NCI-H2081 treated with DMSO at 0.1 percent for 48 hours (cell line): ENCODE data around the gene RNF175.
A peak's percentile ranks its signal among the peaks of the same experiment; 100 is the strongest.

Experiments
- DNase-seq: peaks from one replicate; lab custom pipeline; 2025; lab: John Stamatoyannopoulos, UW

RNF175 gene

DNA sequence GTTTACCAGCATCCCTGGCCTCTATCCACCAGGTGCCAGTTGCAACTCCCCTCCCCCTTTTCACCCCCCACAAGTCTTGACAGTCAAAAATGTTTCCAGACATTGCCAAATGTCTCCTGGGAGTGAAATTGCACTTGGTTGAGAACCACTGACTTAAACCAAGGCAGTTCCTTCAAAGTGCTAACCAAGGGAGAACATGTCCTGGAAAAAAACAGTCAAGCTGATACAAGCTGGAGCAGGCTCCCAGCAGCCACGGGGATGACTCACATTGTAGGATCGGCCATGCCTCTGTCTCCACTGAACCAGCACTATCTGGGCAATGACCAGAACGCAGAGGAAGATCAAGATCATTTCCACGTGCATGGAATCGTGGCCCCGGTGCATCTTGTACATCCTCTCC, 11.4 kb downstream of the RNF175 start:
- DNase-seq: no peak

DNA sequence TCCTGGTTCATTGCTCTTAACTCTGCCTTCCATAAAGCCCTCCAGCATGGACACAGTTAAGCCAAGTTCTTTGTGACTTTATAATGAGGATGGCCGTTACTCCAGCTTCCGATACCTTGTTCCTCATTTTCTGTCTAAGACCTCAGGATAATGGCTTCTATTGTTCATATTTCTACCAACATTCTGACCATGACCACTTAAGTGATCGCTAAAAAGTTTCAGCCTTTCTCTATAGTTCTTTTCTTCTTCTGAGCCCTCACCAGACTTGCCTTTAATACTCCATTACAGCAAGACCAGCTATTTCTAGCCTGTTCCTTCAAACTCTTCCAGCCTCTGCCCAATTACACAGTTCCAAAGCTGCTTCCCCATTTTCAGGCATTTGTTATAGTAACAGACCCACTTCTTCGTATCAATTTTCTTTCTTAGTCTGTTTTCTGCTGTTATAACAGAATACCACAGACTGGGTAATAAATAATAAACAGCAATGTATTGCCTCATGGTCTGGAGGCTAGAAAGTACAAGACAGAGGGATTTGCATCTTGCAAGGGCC, 12.3 kb downstream of the RNF175 start:
- DNase-seq: no peak

DNA sequence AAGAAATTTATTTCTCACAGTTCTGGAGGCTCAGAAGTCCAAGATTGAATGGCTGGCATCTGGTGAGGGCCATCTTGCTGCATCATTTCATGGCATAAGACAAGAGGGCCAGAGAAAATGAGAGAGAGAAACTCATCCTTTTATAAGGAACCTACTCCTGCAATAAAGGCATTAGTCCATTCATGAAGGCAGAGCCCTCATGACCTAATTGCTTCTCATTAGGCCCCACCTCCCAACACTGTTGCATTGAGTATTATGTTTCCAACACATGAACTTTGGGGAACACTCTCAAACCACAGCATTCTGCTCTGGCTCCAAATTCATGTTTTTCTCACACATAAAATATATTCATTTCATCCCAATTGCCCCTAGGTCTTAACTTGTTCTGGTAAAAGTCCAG, 14.2 kb downstream of the RNF175 start:
- no peak for DNase-seq

DNA sequence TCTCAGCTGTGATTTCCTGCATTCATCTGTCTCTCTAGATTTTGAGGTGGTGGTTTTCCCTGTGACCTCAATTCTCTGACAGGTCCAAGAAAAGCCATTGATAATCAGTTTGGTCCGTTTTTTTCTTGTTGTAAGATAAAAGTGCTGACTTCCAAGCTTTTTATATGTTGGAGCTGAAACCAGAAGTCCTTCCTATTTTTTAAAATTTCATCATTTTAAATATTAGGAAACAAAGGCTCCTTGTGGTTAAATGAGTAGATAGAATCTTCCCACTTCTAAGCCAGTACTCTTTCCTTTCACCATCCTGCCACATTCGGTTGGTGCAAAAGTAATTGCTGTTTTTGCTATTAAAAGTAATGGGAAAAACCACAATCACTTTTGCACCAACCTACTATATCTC, 18.3 kb downstream of the RNF175 start:
- DNase-seq: no peak

DNA sequence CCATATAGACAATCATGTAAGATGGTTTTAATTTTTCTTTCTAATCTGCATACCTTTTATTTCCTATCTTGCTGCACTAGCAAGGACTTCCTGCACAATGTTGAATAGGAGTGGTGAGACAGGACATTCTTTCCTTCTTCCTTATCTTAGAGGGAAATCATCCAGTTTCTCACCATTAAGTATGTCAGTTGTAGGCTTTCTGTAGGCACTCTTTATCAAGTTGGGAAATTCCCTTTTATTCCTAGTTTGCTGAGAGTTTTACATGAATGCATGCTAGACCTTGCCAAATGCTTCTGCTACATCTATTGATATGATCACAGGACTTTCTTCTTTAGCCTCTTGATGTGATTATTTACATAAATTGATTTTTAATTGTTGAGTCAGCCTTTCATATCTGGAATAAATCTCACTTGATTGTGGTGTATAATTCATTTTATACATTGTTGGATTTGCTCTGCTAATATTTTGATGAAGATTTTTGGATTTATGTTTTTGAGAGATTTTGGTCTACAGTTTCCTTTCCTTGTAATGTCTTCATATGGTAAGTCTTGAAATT, 23.8 kb downstream of the RNF175 start:
- DNase-seq: no peak

DNA sequence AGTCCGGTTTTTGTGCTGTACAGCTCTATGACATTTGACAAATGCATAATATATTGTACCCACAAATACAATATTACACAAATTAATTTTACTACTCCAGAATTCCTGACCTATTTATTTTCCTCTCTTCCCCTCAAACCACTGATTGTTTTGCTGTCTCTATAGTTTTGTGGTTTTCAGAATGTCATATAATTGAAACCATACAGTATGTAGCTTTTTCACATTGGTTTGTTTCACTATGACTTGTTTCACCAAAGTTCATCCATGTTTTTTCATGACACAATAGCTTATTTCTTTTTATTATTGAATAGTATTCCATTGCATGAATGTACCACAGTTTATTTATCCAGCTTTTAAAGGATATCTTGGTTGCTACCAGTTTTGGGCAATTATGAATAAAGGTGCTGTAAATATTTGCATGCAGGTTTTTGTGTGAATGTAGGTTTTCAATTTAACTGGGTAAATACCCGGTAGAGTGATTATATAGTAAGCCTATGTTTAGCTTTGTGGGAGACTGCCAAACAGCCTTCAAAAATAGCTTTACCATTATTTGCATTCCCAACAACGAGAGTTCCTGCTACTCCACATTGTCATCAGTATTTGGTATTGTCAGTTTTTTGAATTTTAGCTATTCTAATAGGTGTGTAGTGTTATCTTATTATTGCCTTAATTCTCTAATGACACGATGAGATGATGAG, 25.9 kb downstream of the RNF175 start:
- peak; percentile 39 for DNase-seq

DNA sequence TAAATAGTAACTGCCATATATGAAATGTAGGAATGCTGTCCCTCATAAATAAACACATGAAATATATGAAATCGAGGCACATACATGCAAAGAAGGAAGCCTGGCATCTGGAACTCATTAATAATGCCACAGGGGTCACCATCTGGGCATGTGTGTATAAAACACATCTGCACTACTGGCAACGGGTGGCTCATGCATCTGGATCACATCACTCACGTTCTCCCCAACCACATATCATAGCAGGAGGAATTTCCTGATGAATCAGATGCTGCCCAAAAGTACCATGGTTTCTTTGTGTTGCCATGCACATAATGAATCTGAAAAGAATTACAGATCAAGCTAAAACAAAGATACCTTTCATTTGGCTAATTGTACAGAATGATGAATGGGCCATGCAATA, 28.6 kb downstream of the RNF175 start:
- no peak for DNase-seq

DNA sequence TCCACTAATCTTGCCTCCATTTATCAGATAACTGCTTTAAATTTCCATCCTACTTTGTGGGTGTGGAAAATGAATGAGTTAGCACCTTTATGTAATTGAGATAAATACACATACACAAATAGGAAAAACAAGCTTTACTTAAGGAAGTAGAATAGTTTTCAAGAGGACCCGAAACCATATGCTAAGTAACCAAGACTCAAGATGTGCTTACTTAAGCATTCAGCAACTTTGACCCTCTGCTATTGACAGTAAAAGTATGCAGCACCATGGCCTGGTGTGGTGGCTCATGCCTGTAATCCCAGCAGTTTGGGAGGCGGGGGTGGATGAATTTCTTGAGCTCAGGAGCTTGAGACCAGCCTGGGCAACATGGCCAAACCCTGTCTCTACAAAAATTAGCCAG, 29.9 kb downstream of the RNF175 start:
- no peak for DNase-seq

DNA sequence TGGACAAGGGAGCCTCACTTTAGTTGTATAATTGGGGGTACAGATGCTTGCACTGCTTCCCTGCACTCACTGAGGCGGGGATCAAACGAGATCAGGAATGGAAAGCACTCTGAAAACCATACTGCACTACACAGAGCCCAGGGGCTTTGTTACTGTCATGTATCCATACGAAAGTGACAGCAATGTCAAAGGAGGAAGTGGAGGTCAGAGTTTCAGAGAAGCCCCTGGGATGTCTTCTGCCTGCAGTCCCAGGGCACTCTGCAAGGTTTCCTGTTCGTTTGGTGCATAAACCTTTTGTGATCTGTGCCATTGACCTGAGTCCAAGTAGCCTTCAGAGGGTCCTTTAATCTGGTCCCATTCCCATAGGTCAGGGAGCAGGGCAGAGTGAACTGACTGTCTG, 31.2 kb downstream of the RNF175 start:
- DNase-seq: no peak

DNA sequence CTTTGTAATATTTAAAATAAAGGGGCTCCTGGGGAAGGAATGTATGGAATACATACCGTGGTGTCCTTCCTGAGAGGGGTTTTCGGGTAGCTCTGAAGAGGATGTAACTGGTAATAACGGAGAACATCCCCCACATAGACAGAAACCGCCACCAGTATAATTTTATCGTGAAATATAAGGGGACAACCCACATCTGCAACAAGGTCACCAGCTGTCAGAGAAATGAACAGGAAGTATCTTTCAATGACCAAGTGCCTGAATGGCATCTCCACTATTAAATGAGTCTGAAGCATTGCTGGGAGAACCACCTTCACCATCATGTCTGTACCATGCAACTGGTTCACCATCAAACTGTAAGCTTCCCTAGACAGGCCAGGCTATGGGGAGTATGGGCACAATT, 31.7 kb downstream of the RNF175 start:
- DNase-seq: no peak

DNA sequence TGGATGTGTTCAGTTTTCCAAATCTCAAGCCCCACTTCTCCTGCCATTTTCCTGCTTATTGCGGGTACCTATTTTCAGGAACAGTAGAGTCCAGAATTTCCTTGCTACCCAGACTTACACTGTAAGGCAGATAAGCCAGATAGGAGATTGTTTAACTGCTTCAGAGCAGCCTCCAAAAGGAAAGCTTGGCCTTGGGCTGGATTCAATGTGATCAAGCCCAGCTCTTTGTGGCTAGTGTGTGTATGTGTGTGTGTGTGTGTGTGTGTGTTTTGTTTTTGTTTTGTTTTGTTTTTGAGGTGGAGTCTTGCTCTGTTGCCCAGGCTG, 34.0 kb downstream of the RNF175 start:
- DNase-seq: no peak

DNA sequence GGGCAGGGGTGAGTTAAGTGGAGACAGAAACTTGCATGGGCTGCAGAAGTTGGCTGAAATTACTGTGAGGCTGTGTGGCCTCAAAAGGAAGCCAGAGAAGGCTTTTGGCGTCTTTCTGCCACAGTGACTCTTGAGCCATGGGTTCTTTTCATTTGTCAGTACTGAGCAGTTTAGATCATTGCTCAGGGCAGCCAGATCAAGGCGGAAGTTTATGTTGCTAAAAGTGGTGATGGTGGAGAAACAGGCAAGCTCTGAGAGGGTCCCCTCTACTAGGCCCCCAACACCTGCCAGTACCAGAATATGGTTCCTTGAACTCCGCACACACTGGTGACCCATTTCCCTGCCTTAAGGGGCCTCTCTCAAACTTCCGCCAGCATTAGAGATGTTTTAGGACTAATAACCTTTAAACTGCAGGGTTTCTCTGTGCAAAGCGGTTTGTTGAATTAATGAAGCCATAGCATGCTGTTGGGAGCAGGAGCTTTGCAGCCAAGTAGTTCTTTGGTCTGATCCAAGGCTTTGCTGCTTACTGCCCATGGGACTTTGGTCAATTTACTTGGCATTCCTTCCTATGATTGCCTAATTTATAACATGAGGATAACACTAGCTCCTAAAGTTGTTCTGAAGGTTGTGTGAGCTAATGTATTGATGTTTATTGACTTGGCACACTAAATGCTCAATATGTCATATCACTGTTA, 34.5 kb downstream of the RNF175 start:
- no peak for DNase-seq

DNA sequence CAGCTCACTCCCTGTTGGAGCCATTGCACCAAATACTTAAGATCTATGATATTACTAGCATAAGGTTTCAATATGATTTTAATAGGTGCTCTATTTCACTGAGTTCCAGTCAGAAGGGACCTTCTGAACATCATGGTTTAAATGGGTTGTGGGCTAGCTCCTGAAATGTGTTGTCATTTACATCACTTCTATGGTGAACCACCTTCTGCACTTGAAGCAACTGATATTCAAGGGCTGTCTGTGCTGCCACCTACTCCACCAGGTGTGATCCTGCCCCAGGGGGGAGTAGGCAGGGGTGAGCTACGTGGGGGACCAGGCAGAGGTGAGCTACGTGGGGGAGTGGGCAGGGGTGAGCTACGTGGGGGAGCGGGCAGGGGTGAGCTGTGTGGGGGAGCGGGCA, 35.2 kb downstream of the RNF175 start:
- DNase-seq: no peak

DNA sequence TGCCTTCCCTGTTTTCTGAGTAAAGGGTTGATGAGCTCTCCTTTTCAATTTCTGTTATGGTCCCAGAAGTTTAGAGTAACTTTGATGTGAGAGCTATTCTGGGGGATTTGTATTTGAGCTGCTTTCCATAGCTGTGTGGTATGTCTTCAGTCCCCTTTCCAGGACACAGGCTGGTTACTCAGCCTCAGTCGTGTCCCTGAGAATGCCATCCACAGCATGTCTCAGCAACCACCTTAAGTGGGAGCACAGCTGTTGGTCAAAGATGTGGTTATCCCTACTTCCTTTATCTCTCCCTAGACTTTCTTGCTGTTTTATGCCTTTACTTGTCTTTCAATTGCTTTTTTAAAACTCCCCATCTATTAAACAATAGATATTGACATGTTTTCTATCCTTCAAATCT, 37.8 kb downstream of the RNF175 start:
- DNase-seq: no peak

DNA sequence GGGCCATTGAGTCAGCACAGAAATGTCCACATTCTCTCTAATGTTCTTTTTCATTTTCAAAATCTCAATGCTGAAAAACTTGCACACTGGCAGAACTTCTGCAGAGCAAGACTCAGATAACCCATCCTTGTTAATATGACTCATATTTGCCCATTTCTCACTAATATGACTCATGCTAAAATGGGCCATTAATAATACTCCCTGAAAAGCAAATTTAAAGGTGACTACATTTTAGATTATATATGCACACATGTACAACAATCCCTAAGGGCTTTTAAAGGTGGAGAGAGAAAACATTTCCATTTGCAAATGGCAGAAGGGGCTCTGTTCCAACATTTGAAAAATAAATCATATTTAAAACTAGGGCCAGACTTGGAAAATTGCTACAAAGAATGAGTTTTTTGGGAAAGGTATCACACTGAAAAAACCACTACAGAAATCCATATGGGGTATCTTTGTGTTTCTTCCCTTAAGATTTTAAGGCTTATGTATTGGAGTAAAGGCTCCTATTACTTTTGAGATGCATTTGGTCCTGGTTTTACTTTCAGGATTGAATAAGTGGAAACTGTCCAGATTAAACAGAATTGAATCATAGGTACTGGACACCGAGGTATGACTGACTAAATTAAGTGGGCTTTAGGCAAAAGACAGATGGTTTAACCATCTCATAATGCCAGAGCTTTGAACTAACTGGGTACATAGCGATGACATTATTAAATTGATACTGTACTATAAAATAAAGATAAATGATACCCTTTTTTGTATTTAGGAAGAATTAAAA, 45.8 kb downstream of the RNF175 start:
- no peak for DNase-seq

DNA sequence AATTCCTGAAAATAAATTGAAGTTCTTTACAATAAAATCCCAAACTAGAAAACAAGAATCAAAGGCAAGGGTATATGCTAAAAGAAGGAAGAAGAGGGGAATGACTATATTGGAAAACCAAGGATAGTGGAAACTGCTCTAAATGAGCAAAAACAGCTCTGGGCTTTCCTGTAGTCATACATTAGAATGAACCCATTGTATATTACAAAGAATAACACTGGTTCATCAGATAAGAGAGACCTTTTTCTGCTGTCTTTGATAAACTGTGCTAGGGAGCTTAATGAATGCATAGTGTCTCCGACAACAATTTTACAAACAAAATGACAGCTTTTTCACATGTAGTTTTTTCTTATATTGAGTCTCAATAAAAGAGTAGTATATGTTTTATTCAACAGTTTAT, 49.1 kb downstream of the RNF175 start:
- no peak for DNase-seq

DNA sequence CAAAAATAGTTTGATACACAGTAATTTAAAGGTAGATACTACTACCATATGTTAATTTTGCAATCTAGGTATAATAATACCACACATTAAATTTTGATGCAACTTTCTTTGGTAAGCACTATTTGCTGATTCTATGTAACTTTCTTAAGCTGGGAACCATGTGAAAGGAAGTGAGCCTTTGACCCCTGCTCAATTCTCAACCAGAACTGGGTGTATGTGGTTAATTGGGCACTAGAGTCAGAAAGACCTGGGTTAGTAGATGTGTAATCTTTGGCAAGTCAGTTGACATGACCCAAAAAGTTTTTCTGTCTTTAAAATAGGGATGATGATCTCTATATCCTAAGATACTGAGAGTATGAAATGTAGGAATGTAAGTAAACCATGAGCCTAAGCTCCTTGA, 53.3 kb downstream of the RNF175 start:
- DNase-seq: no peak

DNA sequence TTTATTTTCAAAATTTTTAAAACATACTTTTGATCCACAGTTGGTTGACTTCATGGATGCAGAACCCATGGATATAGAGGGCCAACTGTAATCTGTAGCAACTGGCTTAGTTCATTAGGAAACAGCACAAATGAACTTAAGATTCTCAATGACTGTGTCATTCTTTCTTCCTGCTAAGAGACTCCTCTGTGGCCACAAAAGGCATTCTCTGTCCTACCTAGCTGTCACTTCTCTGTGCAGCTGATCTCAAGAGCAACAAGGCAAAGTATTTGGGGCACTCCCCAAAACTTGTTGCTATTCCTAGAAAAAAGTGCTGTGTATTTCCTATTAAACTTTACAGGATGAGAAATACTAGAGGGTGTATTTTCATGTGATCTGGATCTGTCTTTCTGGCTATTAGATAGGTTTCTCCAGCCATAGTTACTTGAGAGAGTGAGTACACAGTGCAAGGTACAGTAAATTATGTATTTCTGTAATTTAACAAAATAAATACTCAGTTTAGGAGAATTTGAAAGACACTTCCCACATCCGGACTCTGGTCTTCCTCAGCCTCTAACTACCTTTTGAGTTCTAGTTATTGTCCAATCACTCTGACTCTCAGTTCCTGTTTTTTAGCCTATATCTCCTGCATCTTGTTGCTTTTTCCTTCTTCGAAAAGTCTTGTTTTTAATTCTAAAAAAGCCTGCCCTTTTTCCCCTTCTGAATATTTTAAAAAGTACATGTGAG, 53.9 kb downstream of the RNF175 start:
- no peak for DNase-seq

DNA sequence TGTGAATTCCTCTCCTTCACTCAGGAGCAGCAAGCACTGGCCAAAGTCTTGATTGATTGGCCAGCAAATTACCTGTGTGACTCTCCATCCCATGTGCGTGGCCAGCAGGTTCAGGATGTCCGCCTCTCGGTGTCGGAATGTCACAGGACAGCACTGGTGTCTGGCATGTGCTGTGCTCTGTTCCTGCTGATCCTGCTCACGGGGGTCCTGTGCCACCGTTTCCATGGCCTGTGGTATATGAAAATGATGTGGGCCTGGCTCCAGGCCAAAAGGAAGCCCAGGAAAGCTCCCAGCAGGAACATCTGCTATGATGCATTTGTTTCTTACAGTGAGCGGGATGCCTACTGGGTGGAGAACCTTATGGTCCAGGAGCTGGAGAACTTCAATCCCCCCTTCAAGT, 55.3 kb downstream of the RNF175 start:
- DNase-seq: no peak

DNA sequence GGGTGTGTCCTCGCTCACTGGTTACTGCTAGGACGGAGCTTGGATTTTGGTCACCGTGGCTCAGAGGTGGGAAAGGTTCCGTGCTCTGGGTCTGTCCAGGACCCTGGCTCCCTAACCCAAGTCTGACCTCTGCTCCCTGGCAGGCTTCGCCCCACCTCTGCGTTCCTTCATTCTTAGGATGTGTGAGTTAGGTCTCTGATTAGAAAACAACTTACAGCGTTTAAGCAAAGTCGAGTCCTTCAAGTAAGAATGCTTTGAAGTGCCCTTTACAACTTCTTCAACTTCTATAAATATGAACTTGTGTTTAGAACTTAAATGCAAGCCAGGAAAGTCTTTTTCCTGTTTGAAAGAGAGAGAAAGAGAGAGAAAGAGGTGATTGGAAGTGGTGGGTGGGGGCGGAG, 74.9 kb downstream of the RNF175 start:
- no peak for DNase-seq

DNA sequence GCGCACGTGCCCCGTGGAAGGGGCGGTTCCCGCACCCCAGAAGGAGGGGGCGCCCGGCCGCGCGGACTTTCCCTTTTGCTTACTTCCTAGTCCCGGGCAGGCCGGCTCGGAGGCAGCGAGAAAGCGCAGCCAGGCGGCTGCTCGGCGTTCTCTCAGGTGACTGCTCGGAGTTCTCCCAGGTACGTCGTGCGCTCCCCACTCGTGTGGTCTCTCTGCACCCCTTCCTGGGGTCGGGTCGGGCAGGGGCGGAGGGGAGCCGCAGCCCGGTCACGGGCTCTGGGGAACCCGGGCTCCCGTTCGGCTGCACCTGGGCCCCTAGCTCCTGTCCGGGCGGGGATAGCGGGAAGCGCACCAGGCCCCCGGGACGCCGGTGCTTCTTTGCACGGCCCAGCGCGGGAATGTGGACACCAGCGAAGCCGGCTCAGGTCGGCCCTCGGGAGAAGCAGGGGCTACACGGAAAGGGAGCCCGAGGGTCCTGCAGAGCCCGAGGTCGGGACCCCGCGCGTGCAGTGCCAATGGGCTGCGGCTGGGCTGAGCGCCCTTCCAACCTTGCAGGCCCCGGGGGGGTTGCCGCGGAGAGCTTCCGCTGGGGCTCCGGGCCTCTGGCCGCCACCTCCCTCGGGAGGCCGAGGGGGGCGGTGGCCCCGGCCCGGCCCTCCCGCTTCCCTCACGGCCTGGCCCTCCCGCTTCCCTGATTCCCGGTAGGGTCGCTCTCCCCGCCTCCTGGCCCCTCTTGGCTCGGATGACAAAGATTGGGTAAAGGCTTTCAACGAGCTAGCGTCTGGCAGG, 75.4 kb downstream of the RNF175 start, which contains the start of gene TLR2:
Gene TLR2, plus strand, starts transcription at position 99 of the 789 bp plus-strand sequence. CDS start 18,628 bp downstream, outside the sequence.
- no peak for DNase-seq
